Activated B cell treated with CpG ODN at 0.5 μM for 24 hours (primary cell): ENCODE measurements around the gene POU2F1. TPM values are rescaled to one million over a fixed set of nuclear protein-coding genes. Genes with fewer than 3 reads are reported as not detected.
A peak's percentile ranks its signal among the peaks of the same experiment; 100 is the strongest.

ENCODE experiments used
- ATAC-seq: fragments of 200-7000 bp; cut with Tn5 transposase; one replicate; pipeline ENCODE4 v1.10.0; 2021; ENCODE audit warnings: low read depth, mild to moderate bottlenecking, moderate library complexity
- CTCF ChIA-PET: fragments of 350-600 bp; sonication (Branson Sonifier 250); formaldehyde crosslinking; loops from one replicate; lab custom pipeline; 2021; ENCODE audit warnings: antibody characterized with exemption; lab: Charles Lee
- POLR2A ChIA-PET: fragments of 350-600 bp; sonication (Branson Sonifier 250); formaldehyde crosslinking; loops from one replicate; lab custom pipeline; 2021; ENCODE audit warnings: antibody characterized with exemption; lab: Charles Lee
- DNase-seq: peaks from one replicate; pipeline ENCODE4 v3.0.0; 2022
- H3K27ac Mint-ChIP-seq: one replicate; pipeline ENCODE4 v1.8.0; 2020; ENCODE audit warnings: mixed read lengths
- H3K27me3 Mint-ChIP-seq: one replicate; pipeline ENCODE4 v1.8.0; 2021; ENCODE audit warnings: mixed read lengths
- H3K36me3 Mint-ChIP-seq: one replicate; pipeline ENCODE4 v1.8.0; 2021; ENCODE audit warnings: low read depth, mixed read lengths
- H3K4me1 Mint-ChIP-seq: one replicate; pipeline ENCODE4 v1.8.0; 2021; ENCODE audit warnings: mixed read lengths
- H3K4me3 Mint-ChIP-seq: one replicate; pipeline ENCODE4 v1.8.0; 2020; ENCODE audit warnings: mild to moderate bottlenecking, mixed read lengths
- H3K9me3 Mint-ChIP-seq: one replicate; pipeline ENCODE4 v1.8.0; 2020; ENCODE audit warnings: mixed read lengths
- CTCF ChIP-seq: fragments of 200-600 bp; IDR thresholded peaks from one replicate; pipeline ENCODE4 v1.8.0; 2022; ENCODE audit warnings: antibody characterized with exemption, mild to moderate bottlenecking
- intact Hi-C: fragments of 100-400 bp; cut with micrococcal nuclease; formaldehyde crosslinking; loops from one replicate; pipeline ENCODE4 v1.15.1; 2024
- total RNA-seq: library from RNA; stranded (reverse); gene quantifications from 2 replicates; pipeline ENCODE4 v1.2.3, GENCODE V29; 2022

The POU2F1 gene
- total RNA-seq, 1 donor from 2014 or later: 35.5 TPM

GRCh38 chr1:167412072-167412471, 191.4 kb downstream of the POU2F1 start:
- no peak for ATAC-seq
- ChIA-PET POLR2A (no interaction called here), CTCF (interaction anchor here (1.2 to 1.7 kb wide), 3 partner anchors 10 to 144 kb away, joined by 4 to 8 read pairs (median 7); no protein-coding TSS in a partner anchor)
- Mint-ChIP-seq H3K9me3 (no peaks in the 10 kb centered on the region), H3K36me3 (peaks cover 68% of the 10 kb centered on the region), H3K27ac (no peak overlapping the region), H3K4me1 (peaks cover 5% of the 10 kb centered on the region), H3K27me3 (no peaks in the 10 kb centered on the region), H3K4me3 (no peak overlapping the region)
- no peak for TF ChIP-seq CTCF
- no peak for DNase-seq
- intact Hi-C loops: no loop called here

- intact Hi-C loops: no loop called here
- H3K27ac Mint-ChIP-seq: no peak overlapping the region
- peaks cover 60% of the 10 kb centered on the region for H3K36me3 Mint-ChIP-seq
- H3K9me3 Mint-ChIP-seq: no peaks in the 10 kb centered on the region
- ChIA-PET POLR2A (no interaction called here), CTCF (interaction anchor here (0.9 to 1.3 kb wide), 2 partner anchors 29 to 145 kb away, joined by 3 to 5 read pairs; no protein-coding TSS in a partner anchor)
- H3K27me3 Mint-ChIP-seq: no peaks in the 10 kb centered on the region
- no peak for TF ChIP-seq CTCF
- peaks cover 14% of the 10 kb centered on the region for H3K4me1 Mint-ChIP-seq
- no peak overlapping the region for H3K4me3 Mint-ChIP-seq
- ATAC-seq: no peak
- no peak for DNase-seq
These were observed 192.2 kb downstream of the POU2F1 start for GRCh38 chr1:167412920-167413319.

GRCh38 chr1:167413328-167413727, 192.6 kb downstream of the POU2F1 start:
- peaks cover 59% of the 10 kb centered on the region for H3K36me3 Mint-ChIP-seq
- H3K27me3 Mint-ChIP-seq: no peaks in the 10 kb centered on the region
- ATAC-seq: no peak
- intact Hi-C loops: no loop called here
- ChIA-PET CTCF (interaction anchor here (0.9 to 1.3 kb wide), 2 partner anchors 28 to 145 kb away, joined by 3 to 5 read pairs; no protein-coding TSS in a partner anchor), POLR2A (no interaction called here)
- H3K4me3 Mint-ChIP-seq: no peak overlapping the region
- no peak overlapping the region for H3K27ac Mint-ChIP-seq
- TF ChIP-seq CTCF: no peak
- no peak for DNase-seq
- no peaks in the 10 kb centered on the region for H3K9me3 Mint-ChIP-seq
- peaks cover 18% of the 10 kb centered on the region for H3K4me1 Mint-ChIP-seq

GRCh38 chr1:167416506-167416905, 195.8 kb downstream of the POU2F1 start:
- Mint-ChIP-seq H3K27ac (no peak overlapping the region), H3K4me1 (peaks cover 26% of the 10 kb centered on the region), H3K9me3 (no peaks in the 10 kb centered on the region), H3K4me3 (no peak overlapping the region), H3K27me3 (no peaks in the 10 kb centered on the region), H3K36me3 (peaks cover 54% of the 10 kb centered on the region)
- intact Hi-C loops: no loop called here
- ATAC-seq: no peak
- POLR2A ChIA-PET: no interaction called here
- CTCF ChIA-PET: interaction anchor here (1.3 kb wide), 1 partner anchor 18 kb away, joined by 4 read pairs; no protein-coding TSS in a partner anchor
- TF ChIP-seq CTCF: no peak
- no peak for DNase-seq

- no peaks in the 10 kb centered on the region for H3K27me3 Mint-ChIP-seq
- POLR2A ChIA-PET: interaction anchor here (0.5 to 1.1 kb wide), 6 partner anchors 12 to 205 kb away, joined by 3 to 7 read pairs (median 4); partner anchors contain the start of gene POU2F1
- TF ChIP-seq CTCF: no peak
- H3K36me3 Mint-ChIP-seq: peaks cover 46% of the 10 kb centered on the region
- intact Hi-C loops: loop anchor here (2.0 kb wide), 1 partner anchor 20 kb away; no protein-coding TSS in a partner anchor
- CTCF ChIA-PET: interaction anchor here (0.9 kb wide), 1 partner anchor 16 kb away, joined by 4 read pairs; no protein-coding TSS in a partner anchor
- peak; percentile 42 for ATAC-seq
- peaks cover 21% of the 10 kb centered on the region for H3K4me1 Mint-ChIP-seq
- no peaks in the 10 kb centered on the region for H3K9me3 Mint-ChIP-seq
- no peak for DNase-seq
- no peak overlapping the region for H3K27ac Mint-ChIP-seq
- peak overlapping the region; percentile 4 for H3K4me3 Mint-ChIP-seq
These were observed 197.7 kb downstream of the POU2F1 start for GRCh38 chr1:167418391-167418790.
